Bone marrow (tissue), 2 donors: Measurements from ENCODE around the gene MFRP.
A peak's percentile ranks its signal among the peaks of the same experiment; 100 is the strongest.

Source experiments
- DNase-seq, 2 donors: peaks; one replicate each; lab custom pipeline; 2025; lab: John Stamatoyannopoulos, UW

Gene MFRP

GRCh38 chr11:119359365-119360214 is 13.1 kb upstream of the MFRP start:
- DNase-seq: peak in 1 of 2 donors; percentile 37

GRCh38 chr11:119357074-119357473 is 10.6 kb upstream of the MFRP start:
- DNase-seq: no peak

GRCh38 chr11:119356349-119357031 is 10.0 kb upstream of the MFRP start:
- DNase-seq: peak; percentile 61 to 75

GRCh38 chr11:119355091-119355843 is 8.8 kb upstream of the MFRP start:
- no peak for DNase-seq

GRCh38 chr11:119352857-119353260 is 6.4 kb upstream of the MFRP start:
- DNase-seq: no peak

GRCh38 chr11:119351232-119351631 is 4.7 kb upstream of the MFRP start:
- no peak for DNase-seq

- no peak for DNase-seq
Measured at GRCh38 chr11:119350302-119350701, 3.8 kb upstream of the MFRP start.

- no peak for DNase-seq
Measured at GRCh38 chr11:119347940-119348605, 1.6 kb upstream of the MFRP start.

GRCh38 chr11:119347242-119347641 is 737 bp upstream of the MFRP start:
- no peak for DNase-seq

- DNase-seq: no peak
Measured at GRCh38 chr11:119345685-119346084, 820 bp downstream of the MFRP start.

- DNase-seq: no peak
Measured at GRCh38 chr11:119344291-119345010, 2.1 kb downstream of the MFRP start.

GRCh38 chr11:119343726-119344125 is 2.8 kb downstream of the MFRP start:
- DNase-seq: no peak

GRCh38 chr11:119342362-119343130 is 4.0 kb downstream of the MFRP start:
- DNase-seq: no peak

GRCh38 chr11:119342023-119342300 is 4.5 kb downstream of the MFRP start:
- no peak for DNase-seq

- no peak for DNase-seq
Measured at GRCh38 chr11:119341222-119342022, 5.1 kb downstream of the MFRP start.

- no peak for DNase-seq
Measured at GRCh38 chr11:119340335-119341221, 5.9 kb downstream of the MFRP start, which contains the start of gene C1QTNF5. TSS of gene C1QTNF5 (minus strand) at chr11:119340883. CDS start at chr11:119340397, 486 bp downstream.

GRCh38 chr11:119339589-119340334 is 6.7 kb downstream of the MFRP start:
- no peak for DNase-seq

GRCh38 chr11:119338965-119339588 is 7.4 kb downstream of the MFRP start:
- DNase-seq: no peak
